Kidney tubule cell (primary cell): ENCODE measurements around the gene TRPC4AP.
A peak's percentile ranks its signal among the peaks of the same experiment; 100 is the strongest.

Experiments used
- DNase-seq: peaks from one replicate; pipeline ENCODE4 v3.0.0-alpha.2; 2018; ENCODE audit warnings: low spot score

The TRPC4AP gene

GRCh38 chr20:35001596-35002362 lies 90.8 kb downstream of the TRPC4AP start:
- DNase-seq, result peak; percentile 5

- no peak for DNase-seq
Measured at GRCh38 chr20:35000922-35001595, 91.5 kb downstream of the TRPC4AP start.

- no peak for DNase-seq
Measured at GRCh38 chr20:35000311-35000921, 92.2 kb downstream of the TRPC4AP start.

- DNase-seq, result no peak
Measured at GRCh38 chr20:34999782-35000181, 92.8 kb downstream of the TRPC4AP start.

GRCh38 chr20:34999021-34999451 lies 93.6 kb downstream of the TRPC4AP start:
- DNase-seq, result no peak

GRCh38 chr20:34998331-34998950 lies 94.2 kb downstream of the TRPC4AP start:
- no peak for DNase-seq

- no peak for DNase-seq
Measured at GRCh38 chr20:34997774-34998173, 94.8 kb downstream of the TRPC4AP start.

- no peak for DNase-seq
Measured at GRCh38 chr20:34997131-34997561, 95.5 kb downstream of the TRPC4AP start.

- DNase-seq, result no peak
Measured at GRCh38 chr20:34996243-34997028, 96.2 kb downstream of the TRPC4AP start.

- no peak for DNase-seq
Measured at GRCh38 chr20:34995696-34996095, 96.9 kb downstream of the TRPC4AP start.

- DNase-seq, result no peak
Measured at GRCh38 chr20:34995192-34995591, 97.4 kb downstream of the TRPC4AP start.

- no peak for DNase-seq
Measured at GRCh38 chr20:34994509-34995131, 98.0 kb downstream of the TRPC4AP start.

GRCh38 chr20:34993941-34994508 lies 98.6 kb downstream of the TRPC4AP start:
- DNase-seq, result no peak

GRCh38 chr20:34992751-34993417 lies 99.7 kb downstream of the TRPC4AP start:
- DNase-seq, result no peak

- no peak for DNase-seq
Measured at GRCh38 chr20:34990661-34991214, 101.9 kb downstream of the TRPC4AP start.

- no peak for DNase-seq
Measured at GRCh38 chr20:34990231-34990630, 102.4 kb downstream of the TRPC4AP start.

- DNase-seq, result no peak
Measured at GRCh38 chr20:34989670-34990069, 102.9 kb downstream of the TRPC4AP start.

- DNase-seq, result no peak
Measured at GRCh38 chr20:34989118-34989517, 103.5 kb downstream of the TRPC4AP start.

GRCh38 chr20:34988191-34988540 lies 104.4 kb downstream of the TRPC4AP start:
- DNase-seq, result no peak
